DOHH2 (cell line): ENCODE results near the gene HMGCLL1.

Experiments used
- CTCF ChIP-seq: fragments of 200-600 bp; sonication (generic); IDR thresholded peaks from one replicate; pipeline ENCODE4 v1.5.1; 2014; ENCODE audit warnings: antibody characterized with exemption, mild to moderate bottlenecking, low read depth, low read length; ENCODE audit not compliant: poor library complexity, severe bottlenecking
- EZH2phosphoT487 ChIP-seq: fragments of 200-600 bp; sonication (generic); IDR thresholded peaks from 2 replicates; pipeline ENCODE4 v1.6.1; 2017; ENCODE audit warnings: borderline replicate concordance, mild to moderate bottlenecking, antibody characterized with exemption, low read length, moderate library complexity, mixed read lengths

- TF ChIP-seq CTCF (no peak), EZH2phosphoT487 (no peak)
Measured at GRCh38 chr6:55557146-55557545, 21.8 kb downstream of the HMGCLL1 start.
